ENCODE data around the gene PRMT1. TPM values are rescaled to one million over a fixed set of nuclear protein-coding genes. Genes with fewer than 3 reads are reported as not detected.

PRMT1 gene
- total RNA-seq, 4 donors from 2014 or later: 117 to 156 (median 139) TPM

DNA sequence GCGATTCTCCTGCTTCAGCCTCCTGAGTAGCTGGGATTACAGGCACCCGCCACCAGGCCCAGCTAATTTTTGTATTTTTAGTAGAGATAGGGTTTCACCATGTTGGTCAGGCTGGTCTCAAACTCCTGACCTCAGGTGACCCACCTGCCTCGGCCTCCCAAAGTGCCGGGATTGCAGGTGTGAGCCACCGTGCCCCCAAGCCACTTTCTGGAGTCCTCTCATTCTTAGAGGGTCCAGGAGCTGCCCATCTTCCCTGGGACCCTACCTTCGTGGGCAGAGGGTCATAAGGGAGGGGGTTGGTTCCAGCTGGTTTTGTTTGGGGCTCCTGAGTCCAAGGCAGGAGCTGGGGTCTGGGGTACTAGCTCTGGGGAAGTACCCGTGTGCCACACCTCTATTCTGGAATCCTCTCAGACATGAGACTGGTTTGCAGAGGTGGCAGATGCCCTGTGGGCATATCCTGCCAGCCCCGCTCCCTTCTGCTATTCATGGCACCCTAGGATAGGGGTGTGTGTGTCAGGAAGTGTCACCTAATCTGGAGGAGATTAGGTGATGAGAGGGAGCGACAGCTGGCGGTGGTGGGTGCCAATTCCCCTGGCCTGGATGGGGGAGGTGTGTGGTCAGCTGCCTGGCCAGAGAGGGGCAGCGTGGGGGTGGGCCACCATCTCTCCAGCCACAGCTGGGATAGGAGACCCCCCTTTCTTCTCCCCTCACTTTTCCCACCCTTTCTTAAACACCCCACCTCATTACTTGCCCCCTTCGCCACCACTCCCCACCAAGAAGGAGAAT is 2.1 kb downstream of the PRMT1 start:
- Histone ChIP-seq H3K27ac (no peak overlapping the region), H3K27me3 (no peaks in the 10 kb centered on the region), H3K4me3 (replicated peaks in 1 of 3) (no peak overlapping the region), H3K9me3 (no peaks in the 10 kb centered on the region), H3K36me3 (peaks cover 22 to 25% of the 10 kb centered on the region in 2 donors), H3K4me1 (peaks cover 9 to 31% of the 10 kb centered on the region in 2 donors)
- intact Hi-C loops (cut with DNase I): no loop called here
- TF ChIP-seq, protein P1, sequence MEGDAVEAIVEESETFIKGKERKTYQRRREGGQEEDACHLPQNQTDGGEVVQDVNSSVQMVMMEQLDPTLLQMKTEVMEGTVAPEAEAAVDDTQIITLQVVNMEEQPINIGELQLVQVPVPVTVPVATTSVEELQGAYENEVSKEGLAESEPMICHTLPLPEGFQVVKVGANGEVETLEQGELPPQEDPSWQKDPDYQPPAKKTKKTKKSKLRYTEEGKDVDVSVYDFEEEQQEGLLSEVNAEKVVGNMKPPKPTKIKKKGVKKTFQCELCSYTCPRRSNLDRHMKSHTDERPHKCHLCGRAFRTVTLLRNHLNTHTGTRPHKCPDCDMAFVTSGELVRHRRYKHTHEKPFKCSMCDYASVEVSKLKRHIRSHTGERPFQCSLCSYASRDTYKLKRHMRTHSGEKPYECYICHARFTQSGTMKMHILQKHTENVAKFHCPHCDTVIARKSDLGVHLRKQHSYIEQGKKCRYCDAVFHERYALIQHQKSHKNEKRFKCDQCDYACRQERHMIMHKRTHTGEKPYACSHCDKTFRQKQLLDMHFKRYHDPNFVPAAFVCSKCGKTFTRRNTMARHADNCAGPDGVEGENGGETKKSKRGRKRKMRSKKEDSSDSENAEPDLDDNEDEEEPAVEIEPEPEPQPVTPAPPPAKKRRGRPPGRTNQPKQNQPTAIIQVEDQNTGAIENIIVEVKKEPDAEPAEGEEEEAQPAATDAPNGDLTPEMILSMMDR (IDR thresholded peaks at IDR 0.05): no peak
- TF ChIP-seq POLR2A (IDR thresholded peaks at IDR 0.05): no peak
- WGBS, 2 donors: 78 to 81% methylated on average over 10 to 12 of the region's 12 CpGs
- no peak for DNase-seq

DNA sequence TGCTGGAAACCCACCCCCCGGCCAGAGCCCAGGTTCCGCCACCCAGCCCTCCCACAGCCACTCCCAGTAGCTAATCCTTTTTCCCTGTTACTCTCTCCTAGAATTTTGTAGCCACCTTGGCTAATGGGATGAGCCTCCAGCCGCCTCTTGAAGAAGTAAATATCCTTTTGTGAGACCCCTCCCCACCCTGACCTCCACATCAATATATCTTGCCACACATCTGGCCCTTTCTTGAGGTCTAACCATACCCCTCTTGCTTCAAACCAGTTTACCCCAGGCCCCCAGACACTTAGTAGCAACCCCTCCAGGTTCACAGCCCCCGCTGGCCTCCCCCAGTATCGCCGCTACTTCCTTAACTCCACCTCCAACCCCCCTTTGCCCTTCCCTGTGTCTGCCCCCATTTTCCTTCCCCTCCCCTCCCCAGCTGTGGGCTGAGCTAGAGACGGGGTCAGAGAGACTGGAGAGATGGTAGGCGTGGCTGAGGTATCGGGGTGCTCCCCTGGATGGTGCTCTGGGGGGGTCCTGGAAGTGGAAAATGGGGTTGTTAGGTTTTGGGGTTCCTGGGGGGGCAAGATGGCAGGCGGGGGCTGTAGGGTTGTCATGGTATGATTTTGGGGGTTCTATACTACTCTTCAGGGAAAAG is 2.8 kb downstream of the PRMT1 start:
- Histone ChIP-seq H3K4me1 (peaks cover 9 to 31% of the 10 kb centered on the region in 2 donors), H3K4me3 (replicated peaks in 1 of 3) (no peak overlapping the region), H3K9me3 (no peaks in the 10 kb centered on the region), H3K27me3 (no peaks in the 10 kb centered on the region), H3K27ac (peak overlapping the region in 1 of 3 donors; percentile 46), H3K36me3 (peaks cover 29 to 32% of the 10 kb centered on the region in 2 donors)
- no peak for DNase-seq
- intact Hi-C loops (cut with DNase I): no loop called here
- WGBS, 2 donors: 66 to 73% methylated on average over 10 of the region's 10 CpGs
- TF ChIP-seq POLR2A (IDR thresholded peaks at IDR 0.05): no peak
- TF ChIP-seq, protein P1 (IDR thresholded peaks at IDR 0.05): no peak

DNA sequence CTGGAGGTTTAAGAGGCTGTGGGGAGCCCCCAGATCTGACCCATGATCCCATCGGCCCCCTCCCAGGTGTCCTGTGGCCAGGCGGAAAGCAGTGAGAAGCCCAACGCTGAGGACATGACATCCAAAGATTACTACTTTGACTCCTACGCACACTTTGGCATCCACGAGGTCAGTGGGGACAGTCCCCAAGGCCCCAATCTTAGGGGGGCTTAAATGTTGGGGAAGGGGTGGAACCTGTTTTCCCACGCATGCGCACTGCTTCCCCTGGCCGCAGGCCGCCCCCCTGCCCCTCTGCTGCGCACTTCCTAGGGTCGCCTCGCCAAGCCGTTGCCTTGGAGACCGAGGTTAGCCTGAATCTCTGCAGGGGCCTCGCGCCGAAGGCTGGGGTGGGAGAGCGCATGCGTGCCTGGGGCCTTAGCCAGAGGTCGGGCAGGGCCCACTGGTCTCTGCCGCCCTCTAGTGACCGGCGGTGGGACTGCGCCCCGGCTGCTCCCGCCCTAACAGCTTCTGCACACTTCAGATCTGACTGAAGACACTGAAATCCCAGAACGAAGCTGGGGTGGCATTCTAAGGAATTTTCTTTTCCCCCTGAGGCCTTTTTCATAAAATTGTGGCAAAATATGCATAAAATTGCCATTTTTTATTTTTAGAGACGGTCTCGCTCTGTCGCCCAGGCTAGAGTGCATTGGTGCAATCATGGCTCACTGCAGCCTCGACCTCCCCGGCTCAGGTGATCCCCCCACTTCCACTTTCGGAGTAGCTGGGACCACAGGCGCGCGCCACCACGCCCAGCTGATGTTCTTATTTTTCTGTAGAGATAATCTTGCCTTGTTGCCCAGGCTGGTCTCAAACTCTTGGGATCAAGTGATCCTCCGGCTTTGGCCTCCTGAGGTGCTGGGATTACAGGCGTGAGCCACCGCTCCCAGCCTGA is 3.6 kb downstream of the PRMT1 start:
- peaks cover 9 to 28% of the 10 kb centered on the region in 2 donors for H3K4me1 ChIP-seq
- no peak overlapping the region for H3K4me3 ChIP-seq (replicated peaks in 1 of 3)
- WGBS, 2 donors: 47 to 49% methylated on average over 26 to 28 of the region's 40 CpGs

DNA sequence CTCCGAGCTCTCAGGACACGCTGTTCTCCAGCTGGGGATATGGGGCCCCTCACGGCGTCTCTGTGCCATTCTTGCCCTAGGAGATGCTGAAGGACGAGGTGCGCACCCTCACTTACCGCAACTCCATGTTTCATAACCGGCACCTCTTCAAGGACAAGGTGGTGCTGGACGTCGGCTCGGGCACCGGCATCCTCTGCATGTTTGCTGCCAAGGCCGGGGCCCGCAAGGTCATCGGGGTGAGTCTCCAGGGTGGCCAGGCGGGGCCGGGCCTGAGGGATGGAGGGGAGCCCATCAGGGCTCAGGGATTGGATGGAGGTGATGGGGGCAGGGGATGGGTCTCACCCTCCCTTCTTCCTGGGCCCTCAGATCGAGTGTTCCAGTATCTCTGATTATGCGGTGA is 4.8 kb downstream of the PRMT1 start:
- intact Hi-C loops (cut with DNase I): no loop called here
- TF ChIP-seq POLR2A (IDR thresholded peaks at IDR 0.05): no peak
- TF ChIP-seq, protein P1 (IDR thresholded peaks at IDR 0.05): no peak
- Histone ChIP-seq H3K4me1 (peaks cover 9 to 23% of the 10 kb centered on the region in 2 donors), H3K4me3 (replicated peaks in 1 of 3) (no peak overlapping the region), H3K36me3 (peaks cover 42 to 49% of the 10 kb centered on the region in 2 donors), H3K9me3 (no peaks in the 10 kb centered on the region), H3K27ac (no peak overlapping the region), H3K27me3 (no peaks in the 10 kb centered on the region)
- WGBS, 2 donors: 90 to 96% methylated on average over 17 to 19 of the region's 19 CpGs
- DNase-seq: no peak

More for the DNA sequence above, 3.6 kb downstream of the PRMT1 start:
- no peak for TF ChIP-seq POLR2A (IDR thresholded peaks at IDR 0.05)
- TF ChIP-seq, protein P1 (IDR thresholded peaks at IDR 0.05): peak; percentile 92 to 100 (median 99)
- H3K36me3 ChIP-seq: peaks cover 34 to 40% of the 10 kb centered on the region in 2 donors
- peak overlapping the region in 2 of 3 donors; percentile 31 to 46 for H3K27ac ChIP-seq
- H3K27me3 ChIP-seq: no peaks in the 10 kb centered on the region
- DNase-seq: peak; percentile 87 to 88
- no peaks in the 10 kb centered on the region for H3K9me3 ChIP-seq
- intact Hi-C loops (cut with DNase I): no loop called here
